ENCODE measurements around the gene TELO2. TPM values are rescaled to one million over a fixed set of nuclear protein-coding genes. Genes with fewer than 3 reads are reported as not detected.

TELO2 gene
- total RNA-seq, 2 donors from 2014 or later, result 24.8 to 27.9 TPM

- no peak overlapping the region for H3K27ac ChIP-seq
- no peak for TF ChIP-seq CTCF (IDR thresholded peaks at IDR 0.05)
- no peaks in the 10 kb centered on the region for H3K9me3 ChIP-seq
- DNase-seq (ENCODE audit: low spot score) (no peak), ATAC-seq (ENCODE audit: insufficient number of reproducible peaks, low FRiP score, low read depth) (no peak)
- no peak overlapping the region for H3K4me3 ChIP-seq
- no peaks in the 10 kb centered on the region for H3K27me3 ChIP-seq (replicated peaks; ENCODE audit: insufficient read depth)
- H3K36me3 ChIP-seq, result peaks cover 59% of the 10 kb centered on the region
- H3K4me1 ChIP-seq (ENCODE audit: control insufficient read depth in 1 of 2, low read depth in 2 of 2), result no peaks in the 10 kb centered on the region
These were observed 42.9 kb upstream of the TELO2 start for GRCh38 chr16:1450218-1450617.

- ATAC-seq (ENCODE audit: insufficient number of reproducible peaks, low FRiP score, low read depth) (no peak), DNase-seq (ENCODE audit: low spot score) (no peak)
- no peaks in the 10 kb centered on the region for H3K9me3 ChIP-seq
- H3K27ac ChIP-seq, result no peak overlapping the region
- no peak overlapping the region for H3K4me3 ChIP-seq
- no peaks in the 10 kb centered on the region for H3K27me3 ChIP-seq (replicated peaks; ENCODE audit: insufficient read depth)
- no peaks in the 10 kb centered on the region for H3K4me1 ChIP-seq (ENCODE audit: control insufficient read depth in 1 of 2, low read depth in 2 of 2)
- peaks cover 65% of the 10 kb centered on the region for H3K36me3 ChIP-seq
- TF ChIP-seq CTCF (IDR thresholded peaks at IDR 0.05), result no peak
These were observed 42.3 kb upstream of the TELO2 start for GRCh38 chr16:1450841-1451240.

- Histone ChIP-seq H3K27me3 (replicated peaks; ENCODE audit: insufficient read depth) (no peaks in the 10 kb centered on the region), H3K27ac (no peak overlapping the region), H3K36me3 (peaks cover 65% of the 10 kb centered on the region), H3K4me1 (ENCODE audit: control insufficient read depth in 1 of 2, low read depth in 2 of 2) (no peaks in the 10 kb centered on the region), H3K9me3 (no peaks in the 10 kb centered on the region), H3K4me3 (no peak overlapping the region)
- ATAC-seq (ENCODE audit: insufficient number of reproducible peaks, low FRiP score, low read depth) (no peak), DNase-seq (ENCODE audit: low spot score) (no peak)
- TF ChIP-seq CTCF (IDR thresholded peaks at IDR 0.05), result no peak
These were observed 41.3 kb upstream of the TELO2 start for GRCh38 chr16:1451702-1452392.

GRCh38 chr16:1452530-1452929 is 40.6 kb upstream of the TELO2 start:
- Histone ChIP-seq H3K27me3 (replicated peaks; ENCODE audit: insufficient read depth) (no peaks in the 10 kb centered on the region), H3K4me1 (ENCODE audit: control insufficient read depth in 1 of 2, low read depth in 2 of 2) (no peaks in the 10 kb centered on the region), H3K36me3 (peaks cover 69% of the 10 kb centered on the region), H3K27ac (no peak overlapping the region), H3K4me3 (no peak overlapping the region), H3K9me3 (no peaks in the 10 kb centered on the region)
- no peak for TF ChIP-seq CTCF (IDR thresholded peaks at IDR 0.05)
- ATAC-seq (ENCODE audit: insufficient number of reproducible peaks, low FRiP score, low read depth) (no peak), DNase-seq (ENCODE audit: low spot score) (no peak)

- Histone ChIP-seq H3K36me3 (peaks cover 69% of the 10 kb centered on the region), H3K4me3 (no peak overlapping the region), H3K9me3 (no peaks in the 10 kb centered on the region), H3K27ac (no peak overlapping the region), H3K27me3 (replicated peaks; ENCODE audit: insufficient read depth) (no peaks in the 10 kb centered on the region), H3K4me1 (ENCODE audit: control insufficient read depth in 1 of 2, low read depth in 2 of 2) (no peaks in the 10 kb centered on the region)
- no peak for DNase-seq (ENCODE audit: low spot score)
- ATAC-seq (ENCODE audit: insufficient number of reproducible peaks, low FRiP score, low read depth), result no peak
- TF ChIP-seq CTCF (IDR thresholded peaks at IDR 0.05), result no peak
These were observed 39.8 kb upstream of the TELO2 start for GRCh38 chr16:1453316-1453715.

All from thoracic aorta (tissue), 2 donors.